ENCODE measurements around the gene ERO1B. TPM values are rescaled to one million over a fixed set of nuclear protein-coding genes. Genes with fewer than 3 reads are reported as not detected.

The ERO1B gene
- total RNA-seq, 4 donors from 2014 or later: 4.6 to 15.7 (median 8.5) TPM

DNA sequence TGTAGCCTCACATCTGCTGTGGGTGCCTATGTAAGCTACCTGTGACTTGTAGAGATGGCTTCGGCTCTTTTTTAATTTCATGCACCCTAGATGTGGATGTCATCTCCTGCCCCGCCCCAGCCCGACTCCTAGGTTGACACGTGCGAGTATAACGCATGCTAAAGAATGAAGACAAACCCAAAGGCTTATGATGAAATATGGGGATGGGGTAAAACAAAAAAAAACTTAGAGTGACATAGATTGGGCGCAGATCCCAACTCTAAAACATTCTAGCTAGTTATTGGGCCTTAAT lies 613 bp upstream of the ERO1B start:
- Histone ChIP-seq H3K27me3 (no peaks in the 10 kb centered on the region), H3K4me1 (peaks cover 4 to 16% (median 9%) of the 10 kb centered on the region in 4 donors), H3K27ac (peak overlapping the region; percentile 86 to 96 (median 89)), H3K4me3 (peak overlapping the region; percentile 63 to 96 (median 80)), H3K9me3 (no peaks in the 10 kb centered on the region), H3K36me3 (no peaks in the 10 kb centered on the region)
- no peak for TF ChIP-seq CTCF (IDR thresholded peaks at IDR 0.05)
- no peak for TF ChIP-seq POLR2A (IDR thresholded peaks at IDR 0.05)
- TF ChIP-seq POLR2AphosphoS5 (IDR thresholded peaks at IDR 0.05): no peak
- TF ChIP-seq EP300 (IDR thresholded peaks at IDR 0.05; ENCODE audit: low read depth): no peak
- in situ Hi-C loops (cut with MboI; ENCODE audit: low pct_ligation_motif_present in 1 of 4, low pct_unique_long_range_greater_than_20kb in 1 of 4, low sequenced_read_pairs in 3 of 4) (no loop called here), intact Hi-C loops (cut with DNase I; ENCODE audit: low total_unique reads) (no loop called here)
- no peak for DNase-seq
- WGBS, 2 donors (ENCODE audit: low coverage in 1 of 2): 6 to 12% methylated on average over 6 to 7 of the region's 7 CpGs

- in situ Hi-C loops (cut with MboI; ENCODE audit: low pct_ligation_motif_present in 1 of 4, low pct_unique_long_range_greater_than_20kb in 1 of 4, low sequenced_read_pairs in 3 of 4) (no loop called here), intact Hi-C loops (cut with DNase I; ENCODE audit: low total_unique reads) (no loop called here)
- TF ChIP-seq CTCF (IDR thresholded peaks at IDR 0.05) (no peak), POLR2A (IDR thresholded peaks at IDR 0.05) (no peak), EP300 (IDR thresholded peaks at IDR 0.05; ENCODE audit: low read depth) (no peak), POLR2AphosphoS5 (IDR thresholded peaks at IDR 0.05) (no peak)
- no peaks in the 10 kb centered on the region for H3K36me3 ChIP-seq
- no peaks in the 10 kb centered on the region for H3K9me3 ChIP-seq
- 1% methylated on average over 37 of the region's 38 CpGs; no CpG with 5 or more reads in 1 of the 2 donors for WGBS, 2 donors (ENCODE audit: low coverage in 1 of 2)
- peak overlapping the region; percentile 86 to 96 (median 89) for H3K27ac ChIP-seq
- peak overlapping the region; percentile 70 to 98 (median 94) for H3K4me3 ChIP-seq
- DNase-seq: peak; percentile 29
- H3K4me1 ChIP-seq: peaks cover 4 to 16% (median 9%) of the 10 kb centered on the region in 4 donors
- no peaks in the 10 kb centered on the region for H3K27me3 ChIP-seq
Observed at GRCh38 chr1:236281198-236281653, 532 bp downstream of the ERO1B start.

GRCh38 chr1:236280438-236281197 lies 1.1 kb downstream of the ERO1B start:
- Histone ChIP-seq H3K9me3 (no peaks in the 10 kb centered on the region), H3K36me3 (no peaks in the 10 kb centered on the region), H3K4me3 (peak overlapping the region; percentile 70 to 98 (median 94)), H3K27ac (peak overlapping the region; percentile 86 to 96 (median 89)), H3K27me3 (no peaks in the 10 kb centered on the region), H3K4me1 (peaks cover 4 to 16% (median 9%) of the 10 kb centered on the region in 4 donors)
- intact Hi-C loops (cut with DNase I; ENCODE audit: low total_unique reads) (no loop called here), in situ Hi-C loops (cut with MboI; ENCODE audit: low pct_ligation_motif_present in 1 of 4, low pct_unique_long_range_greater_than_20kb in 1 of 4, low sequenced_read_pairs in 3 of 4) (no loop called here)
- peak; percentile 12 for DNase-seq
- TF ChIP-seq POLR2AphosphoS5 (IDR thresholded peaks at IDR 0.05) (no peak), EP300 (IDR thresholded peaks at IDR 0.05; ENCODE audit: low read depth) (no peak), CTCF (IDR thresholded peaks at IDR 0.05) (no peak), POLR2A (IDR thresholded peaks at IDR 0.05) (no peak)
- 12 to 31% methylated on average over 4 to 13 of the region's 13 CpGs for WGBS, 2 donors (ENCODE audit: low coverage in 1 of 2)

- WGBS, 2 donors (ENCODE audit: low coverage in 1 of 2): 75 to 83% methylated on average over 1 of the region's 1 CpG
- H3K27me3 ChIP-seq: no peaks in the 10 kb centered on the region
- H3K9me3 ChIP-seq: no peaks in the 10 kb centered on the region
- in situ Hi-C loops (cut with MboI; ENCODE audit: low pct_ligation_motif_present in 1 of 4, low pct_unique_long_range_greater_than_20kb in 1 of 4, low sequenced_read_pairs in 3 of 4) (no loop called here), intact Hi-C loops (cut with DNase I; ENCODE audit: low total_unique reads) (no loop called here)
- TF ChIP-seq CTCF (IDR thresholded peaks at IDR 0.05) (no peak), POLR2A (IDR thresholded peaks at IDR 0.05) (no peak), EP300 (IDR thresholded peaks at IDR 0.05; ENCODE audit: low read depth) (no peak), POLR2AphosphoS5 (IDR thresholded peaks at IDR 0.05) (no peak)
- no peaks in the 10 kb centered on the region for H3K36me3 ChIP-seq
- no peak for DNase-seq
- H3K27ac ChIP-seq: no peak overlapping the region
- peaks cover 0 to 3% (median under 1%) of the 10 kb centered on the region in 4 donors for H3K4me1 ChIP-seq
- no peak overlapping the region for H3K4me3 ChIP-seq
Observed at GRCh38 chr1:236275586-236275985, 6.2 kb downstream of the ERO1B start.
